ENCODE data around the gene PPP2R2B.

PPP2R2B gene

DNA sequence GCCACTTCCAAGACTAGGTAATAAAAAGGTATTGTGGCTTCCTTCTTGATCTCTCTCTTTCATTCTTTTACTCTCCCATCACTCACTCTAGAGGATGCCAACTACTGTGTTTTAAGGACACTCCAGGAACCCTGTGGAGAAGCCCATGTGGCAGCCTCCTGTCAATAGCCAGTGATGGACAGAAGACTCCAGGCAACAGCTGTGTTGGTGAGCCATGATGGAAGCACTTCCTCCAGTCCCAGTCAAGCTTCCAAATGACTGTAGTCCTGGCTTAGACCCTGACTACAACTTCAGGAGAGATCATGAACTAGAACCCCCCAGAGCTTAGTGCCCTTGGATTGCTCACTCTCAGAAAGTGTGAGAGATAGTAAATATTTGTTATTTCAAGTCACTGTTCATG, 123.9 kb downstream of the PPP2R2B start:
- no peaks in the 10 kb centered on the region for H3K4me1 Mint-ChIP-seq
- H3K27me3 Mint-ChIP-seq (ENCODE audit: low read depth, poor library complexity): peaks cover 4% of the 10 kb centered on the region
- H3K4me3 Mint-ChIP-seq: no peak overlapping the region
- TF ChIP-seq, protein P1, sequence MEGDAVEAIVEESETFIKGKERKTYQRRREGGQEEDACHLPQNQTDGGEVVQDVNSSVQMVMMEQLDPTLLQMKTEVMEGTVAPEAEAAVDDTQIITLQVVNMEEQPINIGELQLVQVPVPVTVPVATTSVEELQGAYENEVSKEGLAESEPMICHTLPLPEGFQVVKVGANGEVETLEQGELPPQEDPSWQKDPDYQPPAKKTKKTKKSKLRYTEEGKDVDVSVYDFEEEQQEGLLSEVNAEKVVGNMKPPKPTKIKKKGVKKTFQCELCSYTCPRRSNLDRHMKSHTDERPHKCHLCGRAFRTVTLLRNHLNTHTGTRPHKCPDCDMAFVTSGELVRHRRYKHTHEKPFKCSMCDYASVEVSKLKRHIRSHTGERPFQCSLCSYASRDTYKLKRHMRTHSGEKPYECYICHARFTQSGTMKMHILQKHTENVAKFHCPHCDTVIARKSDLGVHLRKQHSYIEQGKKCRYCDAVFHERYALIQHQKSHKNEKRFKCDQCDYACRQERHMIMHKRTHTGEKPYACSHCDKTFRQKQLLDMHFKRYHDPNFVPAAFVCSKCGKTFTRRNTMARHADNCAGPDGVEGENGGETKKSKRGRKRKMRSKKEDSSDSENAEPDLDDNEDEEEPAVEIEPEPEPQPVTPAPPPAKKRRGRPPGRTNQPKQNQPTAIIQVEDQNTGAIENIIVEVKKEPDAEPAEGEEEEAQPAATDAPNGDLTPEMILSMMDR (IDR thresholded peaks at IDR 0.05): no peak
- DNase-seq: no peak
- H3K9me3 Mint-ChIP-seq: no peaks in the 10 kb centered on the region
- H3K36me3 Mint-ChIP-seq (ENCODE audit: low read depth): no peaks in the 10 kb centered on the region
- H3K27ac Mint-ChIP-seq: no peak overlapping the region

- H3K27me3 Mint-ChIP-seq (ENCODE audit: low read depth, poor library complexity): peaks cover 4% of the 10 kb centered on the region
- H3K4me3 Mint-ChIP-seq: no peak overlapping the region
- no peaks in the 10 kb centered on the region for H3K36me3 Mint-ChIP-seq (ENCODE audit: low read depth)
- no peak overlapping the region for H3K27ac Mint-ChIP-seq
- TF ChIP-seq, protein P1 (IDR thresholded peaks at IDR 0.05): no peak
- DNase-seq: no peak
- peaks cover 5% of the 10 kb centered on the region for H3K9me3 Mint-ChIP-seq
- no peaks in the 10 kb centered on the region for H3K4me1 Mint-ChIP-seq
Measured at GRCh38 chr5:146753641-146754040, 124.9 kb downstream of the PPP2R2B start.

DNA sequence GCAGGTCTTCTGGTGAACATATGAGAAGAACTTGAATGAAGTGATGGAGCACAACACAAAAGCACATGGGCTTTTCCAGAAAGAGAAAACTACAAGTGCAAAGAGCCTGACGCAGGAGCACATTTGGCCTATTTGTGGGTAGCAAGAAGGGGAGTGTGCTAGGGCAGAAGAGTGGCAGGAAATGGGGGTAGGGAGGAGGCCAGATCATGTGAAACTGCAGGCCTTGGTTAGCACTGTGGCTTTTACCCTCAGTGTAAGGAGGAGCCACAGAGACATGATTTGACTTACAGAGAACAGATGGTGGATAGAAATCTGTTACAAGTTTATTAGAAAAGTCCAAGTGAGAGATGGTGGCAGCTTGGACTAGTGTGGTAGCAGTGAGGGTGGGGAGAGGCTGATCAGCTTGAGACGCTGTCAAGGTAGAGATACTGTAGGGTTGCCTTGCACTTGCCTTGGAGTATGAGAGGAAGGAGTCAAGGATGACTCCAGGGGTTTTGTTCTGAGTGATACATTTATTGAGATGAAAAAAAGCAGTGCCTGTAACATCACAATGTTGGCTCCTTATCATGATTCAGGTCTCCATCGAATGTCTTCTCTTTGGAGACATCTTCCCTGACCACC, 126.7 kb downstream of the PPP2R2B start:
- H3K4me1 Mint-ChIP-seq: no peaks in the 10 kb centered on the region
- peaks cover 12% of the 10 kb centered on the region for H3K9me3 Mint-ChIP-seq
- peaks cover 4% of the 10 kb centered on the region for H3K27me3 Mint-ChIP-seq (ENCODE audit: low read depth, poor library complexity)
- no peak overlapping the region for H3K4me3 Mint-ChIP-seq
- DNase-seq: no peak
- no peak overlapping the region for H3K27ac Mint-ChIP-seq
- TF ChIP-seq, protein P1 (IDR thresholded peaks at IDR 0.05): no peak
- H3K36me3 Mint-ChIP-seq (ENCODE audit: low read depth): no peaks in the 10 kb centered on the region

GRCh38 chr5:146751054-146751453, 127.5 kb downstream of the PPP2R2B start:
- Mint-ChIP-seq H3K9me3 (peaks cover 12% of the 10 kb centered on the region), H3K27ac (no peak overlapping the region), H3K27me3 (ENCODE audit: low read depth, poor library complexity) (peaks cover 4% of the 10 kb centered on the region), H3K36me3 (ENCODE audit: low read depth) (no peaks in the 10 kb centered on the region), H3K4me1 (no peaks in the 10 kb centered on the region), H3K4me3 (no peak overlapping the region)
- no peak for DNase-seq
- TF ChIP-seq, protein P1 (IDR thresholded peaks at IDR 0.05): no peak

GRCh38 chr5:146748533-146748932, 130.0 kb downstream of the PPP2R2B start:
- Mint-ChIP-seq H3K27ac (no peak overlapping the region), H3K4me3 (no peak overlapping the region), H3K27me3 (ENCODE audit: low read depth, poor library complexity) (peaks cover 7% of the 10 kb centered on the region), H3K9me3 (peaks cover 12% of the 10 kb centered on the region), H3K36me3 (ENCODE audit: low read depth) (no peaks in the 10 kb centered on the region), H3K4me1 (no peaks in the 10 kb centered on the region)
- DNase-seq: no peak
- TF ChIP-seq, protein P1 (IDR thresholded peaks at IDR 0.05): no peak

DNA sequence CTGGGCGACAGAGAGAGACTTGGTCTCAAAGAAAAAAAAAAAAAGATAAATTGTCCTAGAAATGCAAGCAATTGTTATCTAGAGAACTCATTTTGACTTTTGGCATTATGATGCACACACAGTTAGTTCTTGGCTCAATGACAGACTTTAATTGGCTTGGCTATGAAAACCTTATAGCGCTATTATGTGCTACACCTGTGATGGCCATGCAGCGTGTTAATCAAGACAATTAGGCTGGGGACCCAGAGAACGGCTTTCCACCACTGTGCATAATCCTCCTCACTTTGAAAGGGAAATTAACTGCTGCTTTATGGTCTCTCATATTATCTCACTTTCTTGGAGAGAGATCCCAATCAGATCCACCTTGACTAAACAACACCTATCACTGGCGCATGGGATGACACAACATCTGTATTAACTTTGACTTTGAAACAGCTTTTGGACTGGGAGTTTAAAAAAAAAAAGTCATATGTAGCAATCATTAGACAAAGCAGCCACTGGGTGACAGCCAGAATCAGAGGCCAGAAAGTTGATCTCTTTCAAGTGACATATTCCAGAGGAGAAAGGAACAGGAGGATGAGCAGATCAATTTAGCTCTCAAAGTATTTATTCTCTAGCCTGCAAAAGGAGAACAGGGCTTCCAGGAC, 132.5 kb downstream of the PPP2R2B start:
- no peaks in the 10 kb centered on the region for H3K36me3 Mint-ChIP-seq (ENCODE audit: low read depth)
- no peak overlapping the region for H3K4me3 Mint-ChIP-seq
- H3K27me3 Mint-ChIP-seq (ENCODE audit: low read depth, poor library complexity): peaks cover 7% of the 10 kb centered on the region
- TF ChIP-seq, protein P1 (IDR thresholded peaks at IDR 0.05): no peak
- H3K27ac Mint-ChIP-seq: no peak overlapping the region
- no peak for DNase-seq
- no peaks in the 10 kb centered on the region for H3K4me1 Mint-ChIP-seq
- peaks cover 12% of the 10 kb centered on the region for H3K9me3 Mint-ChIP-seq

Data from nephron progenitor cell (in vitro differentiated cells).